Hematopoietic multipotent progenitor cell treated with erythropoietin and hydrocortisone succinate and interleukin-3 and kit ligand, for 6 days (in vitro differentiated cells): ENCODE measurements around the gene TBCD.

Experiments
- DNase-seq: peaks from one replicate; pipeline ENCODE4 v3.0.0-alpha.2; 2015

Gene TBCD

GRCh38 chr17:82889496-82890338 is 137.9 kb downstream of the TBCD start:
- DNase-seq, result no peak

DNA sequence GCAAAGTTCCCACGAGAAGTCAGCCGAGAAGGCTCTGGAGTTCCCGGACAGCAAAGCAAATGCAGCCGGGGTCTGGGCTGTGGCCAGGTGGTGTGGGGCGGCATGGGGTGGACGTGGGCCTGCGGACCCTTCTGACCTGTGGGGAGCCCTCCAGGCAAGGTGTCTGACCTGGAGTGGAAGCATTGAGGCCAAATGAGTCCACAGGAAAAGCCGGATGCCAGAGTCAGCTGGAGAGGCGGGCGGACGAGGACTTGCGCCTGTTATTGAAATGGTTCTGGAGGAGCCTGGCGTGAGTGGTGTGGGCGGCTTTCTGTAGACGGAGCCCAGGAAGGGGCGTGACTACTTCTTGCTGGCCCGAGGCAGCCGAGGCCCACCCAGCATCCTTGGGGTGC is 138.5 kb downstream of the TBCD start:
- DNase-seq, result no peak

GRCh38 chr17:82890926-82891678 is 139.2 kb downstream of the TBCD start:
- no peak for DNase-seq

- DNase-seq, result no peak
Observed at GRCh38 chr17:82891911-82892310, 140.0 kb downstream of the TBCD start.

DNA sequence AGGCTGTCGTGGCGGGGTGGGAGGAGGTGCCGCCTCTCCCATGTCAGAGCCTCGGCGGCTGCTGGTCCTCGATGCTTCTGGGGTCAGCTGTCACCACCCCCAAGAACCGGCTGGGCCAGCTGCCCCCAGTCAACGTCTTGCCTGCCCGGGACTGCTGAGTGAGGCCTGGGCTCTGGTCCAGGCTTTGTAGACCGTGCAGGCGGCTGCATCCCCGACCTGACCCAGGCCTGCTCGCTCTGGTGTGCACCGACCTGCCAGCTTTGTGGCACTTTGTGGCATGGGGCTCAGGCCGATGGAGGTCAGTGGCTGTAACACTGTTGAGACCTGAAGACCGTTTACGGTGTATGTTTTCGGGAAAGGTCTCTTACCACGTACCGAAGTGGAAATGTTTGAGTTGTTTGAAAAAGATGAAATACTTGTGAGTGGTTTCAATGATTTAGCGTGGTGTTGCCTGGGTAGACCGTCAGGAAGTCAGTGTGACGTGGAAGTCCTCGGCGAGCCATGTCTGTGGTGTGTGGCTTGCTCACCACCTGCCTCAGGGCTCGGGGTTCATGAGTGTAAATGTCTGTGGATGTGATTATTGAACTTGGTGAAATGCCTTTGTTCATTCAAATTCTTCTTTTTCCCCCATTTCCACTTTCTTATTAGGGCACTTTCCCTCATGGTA is 141.2 kb downstream of the TBCD start:
- DNase-seq, result no peak

GRCh38 chr17:82893779-82894178 is 141.9 kb downstream of the TBCD start:
- DNase-seq, result no peak

GRCh38 chr17:82894389-82894788 is 142.5 kb downstream of the TBCD start:
- no peak for DNase-seq

DNA sequence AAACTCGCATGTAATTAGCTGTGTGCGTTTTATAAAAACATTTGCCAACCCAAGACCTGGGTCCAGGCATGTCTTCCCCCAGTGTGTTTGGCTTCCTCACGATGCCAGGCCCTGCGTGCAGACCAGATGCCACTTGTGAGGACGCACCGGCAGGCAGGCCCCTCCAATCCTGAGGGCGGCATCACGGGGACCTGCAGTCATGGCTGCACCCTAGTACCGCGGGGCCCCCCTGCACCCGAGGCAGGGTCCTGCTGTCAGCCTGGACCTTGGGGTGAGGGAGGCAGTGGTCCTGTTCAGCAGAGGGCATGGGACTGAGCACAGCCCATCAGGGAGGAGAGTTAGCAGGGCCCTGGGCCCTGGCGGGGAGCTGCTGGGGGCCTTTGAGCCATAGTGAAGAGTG is 143.2 kb downstream of the TBCD start:
- no peak for DNase-seq

- DNase-seq, result no peak
Observed at GRCh38 chr17:82896071-82897000, 144.5 kb downstream of the TBCD start.

DNA sequence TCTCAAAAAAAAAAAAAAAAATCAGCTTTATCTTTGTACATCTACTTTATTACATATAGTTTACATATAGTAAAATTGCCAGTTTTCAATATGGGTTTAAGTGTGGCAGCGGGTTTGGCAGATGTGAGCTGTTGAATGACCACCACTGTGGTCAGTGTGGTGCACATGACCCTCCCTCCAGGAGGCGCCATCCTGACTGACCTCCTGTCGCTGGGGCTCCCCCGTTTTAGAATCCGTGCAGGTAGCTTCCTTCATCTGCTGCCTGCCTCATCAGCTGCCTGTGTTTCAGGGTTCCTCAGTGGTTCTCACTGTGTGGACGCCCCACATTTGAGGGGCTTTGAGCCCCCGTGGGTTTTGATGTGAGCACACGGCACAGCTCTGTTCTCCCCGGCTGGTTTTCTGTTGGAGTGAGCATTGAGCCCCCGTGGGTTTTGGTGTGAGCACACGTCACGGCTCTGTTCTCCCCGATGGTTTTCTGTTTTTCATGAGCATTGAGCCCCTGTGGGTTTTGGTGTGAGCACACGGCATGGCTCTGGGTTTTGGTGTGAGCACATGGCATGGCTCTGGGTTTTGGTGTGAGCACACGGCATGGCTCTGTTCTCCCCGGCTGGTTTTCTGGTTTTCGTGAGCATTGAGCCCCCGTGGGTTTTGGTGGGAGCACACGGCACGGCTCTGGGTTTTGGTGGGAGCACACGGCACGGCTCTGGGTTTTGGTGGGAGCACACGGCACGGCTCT is 145.8 kb downstream of the TBCD start:
- no peak for DNase-seq

DNA sequence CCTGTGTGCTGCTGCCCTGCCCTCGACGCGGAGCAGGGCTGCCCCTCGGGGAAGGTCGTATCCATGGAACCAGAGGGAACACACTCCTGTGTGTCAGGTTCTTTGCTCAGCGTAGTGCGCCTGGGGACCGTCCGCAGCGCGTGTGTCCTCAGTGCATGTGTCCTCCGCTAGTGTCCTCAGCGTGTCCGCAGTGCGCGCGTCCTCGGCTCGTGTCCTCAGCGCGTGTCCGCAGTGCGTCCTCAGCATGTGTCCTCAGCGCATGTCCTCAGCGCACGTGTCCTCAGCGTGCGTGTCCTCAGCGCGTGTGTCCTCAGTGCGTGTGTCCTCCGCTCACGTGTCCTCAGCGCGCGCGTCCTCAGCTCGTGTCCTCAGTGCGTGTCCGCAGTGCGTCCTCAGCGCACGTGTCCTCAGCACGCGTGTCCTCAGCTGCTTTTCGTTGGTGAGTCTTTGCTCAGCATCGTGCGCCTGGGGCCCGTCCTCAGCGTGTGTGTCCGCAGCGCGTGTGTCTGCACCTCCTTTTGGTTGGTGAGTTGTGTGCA is 147.2 kb downstream of the TBCD start:
- DNase-seq, result no peak

GRCh38 chr17:82899941-82900340 is 148.1 kb downstream of the TBCD start:
- DNase-seq, result no peak

DNA sequence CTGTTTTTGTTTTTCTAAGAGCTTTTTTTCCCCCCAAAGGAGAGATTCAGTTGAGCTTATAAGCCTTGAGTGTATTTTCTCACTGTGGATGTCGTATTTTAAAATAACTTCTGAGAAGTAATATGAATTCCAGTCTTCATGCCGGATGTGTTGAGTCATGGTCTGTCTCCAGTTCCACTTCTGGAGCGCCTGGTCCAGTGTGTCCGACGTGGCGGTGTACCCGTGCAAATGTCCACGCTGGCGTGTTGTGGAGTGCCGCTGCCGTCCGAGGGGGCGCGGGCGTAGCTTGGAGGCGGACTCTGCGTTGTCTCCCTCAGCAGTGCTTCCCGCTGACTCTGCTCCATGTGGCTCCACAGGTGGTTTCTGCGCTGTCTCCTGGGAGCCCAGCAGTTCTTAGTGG is 148.9 kb downstream of the TBCD start:
- no peak for DNase-seq

GRCh38 chr17:82901356-82901755 is 149.5 kb downstream of the TBCD start:
- DNase-seq, result no peak

GRCh38 chr17:82901856-82902255 is 150.0 kb downstream of the TBCD start:
- no peak for DNase-seq

GRCh38 chr17:82902972-82903874 is 151.4 kb downstream of the TBCD start:
- DNase-seq, result no peak

GRCh38 chr17:82905130-82905529 is 153.3 kb downstream of the TBCD start:
- no peak for DNase-seq

GRCh38 chr17:82907797-82908542 is 156.1 kb downstream of the TBCD start:
- DNase-seq, result no peak

- no peak for DNase-seq
Observed at GRCh38 chr17:82908543-82909160, 156.8 kb downstream of the TBCD start.
